CD1c-positive myeloid dendritic cell (primary cell): ENCODE results near the gene TEX2.
A peak's percentile ranks its signal among the peaks of the same experiment; 100 is the strongest.
"Not testable (repeated sequence)": the region's sequence is repeated elsewhere in the genome, so short reads cannot be mapped to it uniquely, and the experiment has no call there.

ENCODE experiments used
- DNase-seq: peaks from one replicate; pipeline ENCODE4 v3.0.0-alpha.2; 2016; ENCODE audit errors: extremely low spot score

The TEX2 gene

DNA sequence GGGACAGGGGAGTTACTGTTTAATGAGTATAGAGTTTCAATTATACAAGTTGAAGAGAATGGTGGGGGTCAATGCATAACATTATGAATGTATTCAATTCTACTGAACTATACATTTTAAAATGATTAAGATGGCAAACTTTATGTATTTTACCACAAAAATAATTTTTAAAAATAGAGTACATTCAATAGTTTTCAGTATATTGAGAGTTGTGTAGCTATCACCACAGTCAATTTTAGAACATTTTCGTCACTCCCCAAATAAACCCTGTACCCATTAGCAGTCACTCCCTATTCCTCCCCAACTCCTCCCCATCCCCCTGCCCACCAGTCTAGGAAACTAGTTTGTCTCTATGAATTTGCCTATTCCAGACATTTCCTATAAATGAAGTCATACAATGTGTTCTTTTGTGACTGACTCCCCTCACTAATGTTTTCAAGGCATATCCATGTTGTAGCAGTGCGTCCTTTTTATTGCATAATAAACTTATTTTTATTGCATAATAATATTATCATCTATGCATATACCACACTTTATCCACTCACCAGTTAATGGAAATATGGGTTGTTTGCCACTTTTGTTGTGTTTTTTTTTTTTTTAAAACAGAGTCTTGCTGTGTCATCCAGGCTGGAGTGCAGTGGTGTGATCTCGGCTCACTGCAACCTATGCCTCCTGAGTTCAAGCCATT, 80.6 kb downstream of the TEX2 start:
- DNase-seq, result no peak

GRCh38 chr17:64180089-64181073, 82.7 kb downstream of the TEX2 start:
- DNase-seq, result peak; percentile 70

DNA sequence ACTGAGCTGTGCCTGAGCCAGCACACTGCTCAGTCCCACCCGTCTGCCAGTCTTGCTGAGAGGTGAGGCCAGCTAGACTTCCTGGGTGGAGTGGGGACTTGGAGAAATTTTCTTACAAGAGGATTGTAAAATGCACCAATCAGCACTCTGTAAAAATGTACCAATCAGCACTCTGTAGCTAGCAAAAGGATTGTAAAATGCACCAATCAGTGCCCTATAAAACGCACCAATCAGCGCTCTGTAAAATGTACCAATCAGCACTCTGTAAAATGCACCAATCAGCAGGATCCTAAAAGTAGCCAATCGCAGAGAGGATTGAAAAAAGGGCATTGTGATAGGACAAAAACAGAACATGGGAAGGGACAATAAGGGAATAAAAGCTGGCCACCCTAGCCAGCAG, 84.0 kb downstream of the TEX2 start:
- DNase-seq, result not testable (repeated sequence)

DNA sequence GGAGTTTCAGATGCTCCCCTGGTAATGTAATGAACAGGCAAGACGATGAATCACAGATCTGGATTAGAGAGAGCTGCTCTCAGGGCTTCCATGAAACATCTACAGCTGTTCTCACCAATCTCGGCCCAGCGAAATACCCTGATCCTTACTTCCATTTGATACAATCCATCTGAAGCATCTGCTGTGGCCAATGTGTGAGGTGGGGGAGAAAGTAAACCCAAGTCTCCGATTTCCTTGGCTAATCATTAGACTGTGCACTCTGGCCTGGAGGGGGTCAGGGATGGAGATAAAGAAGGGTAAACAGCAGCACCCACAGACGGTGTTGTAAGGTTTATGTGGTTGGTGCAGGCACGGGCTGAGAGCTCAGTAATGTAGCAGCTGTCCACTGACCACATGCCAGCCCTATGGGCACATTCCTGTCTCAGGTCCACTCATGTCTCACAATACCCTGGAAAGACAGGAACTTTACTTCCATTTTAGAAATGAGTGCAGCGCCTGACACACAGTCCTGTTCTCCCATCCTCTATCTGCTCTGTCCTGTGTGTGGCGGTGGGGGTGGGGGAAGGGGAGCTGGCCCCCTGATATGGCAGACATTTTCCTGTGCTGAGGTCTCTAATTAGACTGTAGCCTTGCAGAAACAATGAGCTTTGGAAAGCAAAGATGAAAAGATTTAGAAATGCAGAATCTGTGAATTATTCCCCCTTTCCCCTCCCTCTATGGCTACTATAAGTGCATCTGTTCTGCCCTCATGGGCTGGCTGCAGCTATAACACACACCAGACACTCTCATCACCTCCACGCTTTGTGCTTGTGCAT, 84.8 kb downstream of the TEX2 start:
- DNase-seq, result no peak

- no peak for DNase-seq
Measured at GRCh38 chr17:64177311-64178010, 85.6 kb downstream of the TEX2 start.

DNA sequence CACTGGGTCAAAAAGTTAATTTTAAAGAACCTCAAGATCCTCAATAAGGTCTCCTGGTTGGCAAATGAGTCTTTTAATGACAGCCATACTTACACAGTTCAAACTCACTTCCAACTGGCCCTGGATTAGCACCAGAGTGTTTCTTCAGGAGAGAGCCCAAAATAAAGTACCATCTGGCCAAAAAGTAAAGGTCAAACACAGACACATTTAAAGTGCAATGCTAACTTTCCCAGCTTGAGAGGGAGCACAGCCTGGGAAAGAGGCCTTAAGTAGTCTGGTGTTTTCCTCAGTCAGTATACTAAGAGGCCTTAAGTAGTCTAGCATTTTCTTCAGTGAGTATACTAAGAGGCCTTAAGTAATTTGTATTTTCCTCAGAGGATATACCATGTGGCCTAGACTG, 86.5 kb downstream of the TEX2 start:
- no peak for DNase-seq

DNA sequence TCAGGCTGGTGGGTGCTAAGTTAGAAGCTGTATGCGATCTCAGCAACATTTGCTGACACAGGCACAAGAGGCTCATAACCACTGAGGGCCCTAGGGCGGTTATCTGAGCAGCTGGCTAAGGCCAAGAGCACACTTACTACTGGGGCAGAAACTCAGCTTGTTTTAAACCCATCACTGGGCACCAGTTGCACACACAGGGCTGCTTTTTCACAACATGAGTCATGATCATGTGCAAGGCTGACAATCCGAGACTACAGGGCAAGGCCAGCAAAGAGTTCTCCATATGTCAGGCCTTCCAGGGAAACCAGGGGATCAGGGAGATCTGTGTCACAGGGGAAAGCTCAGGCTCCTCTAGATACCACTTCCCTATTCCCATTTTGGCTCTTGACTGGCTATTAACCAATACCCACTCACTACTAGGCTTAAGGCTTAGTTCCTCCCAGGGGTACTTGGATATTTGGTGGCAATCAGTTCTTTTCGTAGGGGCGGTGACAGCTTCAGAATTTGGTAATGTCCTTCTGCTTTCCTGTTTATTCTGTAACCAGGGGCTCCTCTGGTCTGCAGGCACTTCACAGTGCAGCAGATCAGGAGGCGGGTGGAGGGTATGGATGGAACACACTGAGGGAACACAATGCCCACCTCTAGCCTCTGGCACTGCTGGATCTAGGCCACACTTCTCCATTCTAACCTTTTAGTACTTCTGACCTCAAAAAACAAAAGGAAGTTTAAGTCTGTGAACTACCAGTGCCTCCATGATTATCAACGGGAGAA, 88.2 kb downstream of the TEX2 start:
- DNase-seq, result peak; percentile 97

DNA sequence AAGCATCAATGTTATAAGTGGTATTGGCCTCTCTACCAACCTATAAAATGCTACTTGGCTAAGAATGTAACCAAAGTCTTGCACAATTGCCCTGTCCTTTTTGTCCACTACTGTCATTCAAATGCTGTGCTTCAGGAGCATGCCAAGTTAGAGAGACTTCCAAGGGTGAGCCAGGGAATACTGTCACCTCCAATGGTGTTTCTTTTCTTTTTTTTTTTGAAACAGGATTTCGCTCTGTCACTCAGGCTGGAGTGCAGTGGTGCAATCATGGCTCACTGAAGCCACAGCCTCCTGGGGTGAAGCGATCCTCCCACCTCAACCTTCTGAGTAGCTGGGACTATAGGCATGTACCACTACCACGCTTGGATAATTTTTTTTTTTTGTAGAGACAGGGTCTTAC, 89.4 kb downstream of the TEX2 start:
- DNase-seq, result peak; percentile 29

- peak; percentile 55 for DNase-seq
Measured at GRCh38 chr17:64172510-64172909, 90.5 kb downstream of the TEX2 start.

DNA sequence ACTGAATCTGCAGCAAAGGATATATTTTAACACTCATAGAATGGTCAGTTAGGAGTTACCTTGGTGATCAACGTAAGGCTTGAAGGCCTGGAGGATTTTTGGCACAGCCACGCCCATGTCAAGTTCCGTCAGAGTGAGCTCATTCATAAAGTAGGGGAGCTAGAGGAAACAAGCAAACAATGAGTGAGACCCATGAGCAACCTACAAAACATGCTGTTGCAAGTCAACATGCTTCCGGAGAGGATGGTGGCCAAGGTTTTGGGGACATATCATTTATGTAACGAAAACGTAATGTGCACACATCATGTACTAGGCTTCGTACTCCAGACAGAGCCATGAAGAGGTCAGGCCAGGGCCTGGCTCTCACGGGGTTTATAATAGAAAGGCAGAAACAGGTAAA, 92.0 kb downstream of the TEX2 start:
- no peak for DNase-seq

GRCh38 chr17:64170286-64170685, 92.8 kb downstream of the TEX2 start:
- DNase-seq, result no peak

DNA sequence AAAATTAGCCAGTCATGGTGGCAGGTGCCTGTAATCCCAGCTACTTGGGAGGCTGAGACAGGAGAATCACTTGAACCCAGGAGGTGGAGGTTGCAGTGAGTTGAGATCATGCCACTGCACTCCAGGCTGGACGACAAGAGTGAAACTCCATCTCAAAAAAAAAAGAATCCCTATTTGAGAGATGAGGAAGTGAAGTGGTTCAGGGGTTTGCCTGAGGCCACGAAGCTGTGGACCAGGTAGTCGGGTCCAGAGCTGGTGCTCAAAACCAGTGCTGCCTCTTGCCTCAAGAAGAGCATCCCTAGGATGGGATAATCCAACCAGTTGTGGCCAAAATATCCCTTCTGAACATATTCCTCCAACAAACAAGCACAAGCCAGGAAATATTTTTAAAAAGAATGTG, 95.4 kb downstream of the TEX2 start:
- not testable (repeated sequence) for DNase-seq

DNA sequence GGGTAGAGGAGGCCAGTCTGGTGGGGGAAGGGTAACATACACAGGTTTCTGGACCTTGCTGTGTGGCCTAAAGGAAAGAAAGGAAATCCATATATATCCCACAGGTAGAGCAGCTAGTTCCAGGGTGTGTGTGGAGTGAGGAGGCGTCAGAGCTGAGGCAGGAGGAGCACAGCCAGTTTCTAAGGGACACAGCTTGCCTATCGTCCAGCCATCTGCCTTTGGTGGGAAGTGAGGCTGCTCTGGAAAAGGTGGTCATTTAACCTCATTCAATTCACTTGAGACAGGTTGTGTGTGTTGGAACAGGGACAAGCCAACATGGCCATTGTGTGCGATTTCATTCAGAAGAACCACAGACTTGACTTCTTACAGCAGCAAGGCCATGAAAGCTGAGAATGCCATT, 96.2 kb downstream of the TEX2 start:
- DNase-seq, result no peak

DNA sequence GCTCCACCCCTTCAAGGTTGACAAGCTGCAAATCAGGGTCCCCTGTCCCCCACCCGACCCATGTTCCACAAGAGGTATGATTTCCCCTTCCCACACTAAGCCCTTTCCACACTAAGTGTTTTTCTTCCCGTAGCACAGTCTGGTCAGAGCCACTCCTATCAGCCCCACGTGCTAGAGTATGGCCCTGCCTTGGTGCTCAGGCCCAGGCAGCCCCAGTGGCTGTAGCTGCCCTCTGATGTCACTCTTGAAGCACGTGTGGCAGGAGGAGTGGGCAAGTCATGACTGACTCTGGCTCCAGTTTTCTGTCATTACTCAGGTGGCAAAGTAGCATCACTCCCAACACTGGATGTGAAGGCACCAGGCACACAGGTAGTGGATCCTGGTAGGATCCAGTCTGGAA, 97.7 kb downstream of the TEX2 start:
- DNase-seq, result no peak

GRCh38 chr17:64164596-64165285, 98.3 kb downstream of the TEX2 start:
- no peak for DNase-seq

DNA sequence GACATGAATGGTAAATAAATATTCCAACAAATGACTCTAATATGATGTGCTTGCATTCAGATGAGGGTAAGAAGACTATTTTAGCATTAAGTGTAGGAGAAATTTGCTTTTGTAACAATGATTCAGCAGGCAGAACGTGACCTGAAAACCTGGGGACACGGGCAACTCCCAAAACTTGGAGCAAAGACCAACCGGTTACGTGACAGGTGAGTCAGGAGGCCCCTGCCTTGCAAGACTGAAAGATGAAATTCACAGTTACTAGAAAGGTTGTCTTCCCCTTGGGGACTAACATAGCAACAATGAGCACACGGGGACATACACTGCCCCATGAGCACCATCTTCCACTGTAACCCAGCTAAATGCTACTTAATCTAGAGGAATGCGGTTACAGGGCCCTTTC, 99.6 kb downstream of the TEX2 start:
- no peak for DNase-seq

- DNase-seq, result no peak
Measured at GRCh38 chr17:64162554-64162953, 100.5 kb downstream of the TEX2 start.

GRCh38 chr17:64161380-64162176, 101.5 kb downstream of the TEX2 start:
- DNase-seq, result no peak

DNA sequence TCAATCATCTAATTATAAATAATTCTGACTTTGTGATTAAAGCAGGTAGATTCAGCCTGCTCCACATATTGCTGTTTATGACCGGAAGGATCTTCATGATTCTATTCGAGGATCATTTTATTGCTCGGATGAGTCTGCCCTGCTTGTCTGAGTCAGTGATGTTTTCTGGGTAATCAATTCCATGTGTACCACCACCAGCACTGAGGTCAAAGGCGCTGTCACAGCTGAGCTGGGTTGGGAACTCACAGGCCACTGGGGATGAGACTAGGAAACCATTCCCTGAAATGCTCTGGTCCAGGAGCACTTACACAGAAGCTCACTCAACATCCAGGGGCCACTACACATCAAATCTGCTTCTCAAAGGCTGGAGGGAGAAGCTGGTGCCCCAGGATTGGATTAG, 102.7 kb downstream of the TEX2 start:
- DNase-seq, result no peak
